Measurements from ENCODE around the gene CRIP3. TPM values are rescaled to one million over a fixed set of nuclear protein-coding genes. Genes with fewer than 3 reads are reported as not detected.

The CRIP3 gene
- total and polyA plus RNA-seq, 2 of the 13 experiments (the other 11 are each of a cell fraction or from before 2014, with no cell fraction given), result 6.3 to 9.3 TPM

DNA sequence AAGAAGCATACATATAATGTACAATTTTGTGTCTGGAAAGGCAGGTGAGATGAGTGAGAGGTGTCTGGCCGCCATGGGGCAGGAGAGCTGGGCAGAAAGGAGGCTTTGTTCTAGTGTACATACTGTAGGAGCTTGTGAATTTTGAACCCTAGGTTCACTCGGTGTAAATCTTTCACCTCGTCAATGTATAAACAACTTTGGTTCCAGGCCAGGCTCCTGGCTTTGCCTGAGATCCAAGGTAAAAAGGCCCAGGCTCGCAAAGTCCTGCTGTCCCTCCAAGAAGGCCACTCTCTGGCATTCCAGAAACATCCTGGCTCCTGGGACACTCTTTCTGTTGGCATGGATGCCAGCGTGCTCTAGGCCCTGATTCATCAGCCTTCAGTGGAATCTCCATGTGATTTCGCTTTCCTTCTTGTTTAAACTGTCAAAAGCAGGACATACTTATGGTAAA, 17.7 kb downstream of the CRIP3 start (continued):
- TF ChIP-seq, protein P1, sequence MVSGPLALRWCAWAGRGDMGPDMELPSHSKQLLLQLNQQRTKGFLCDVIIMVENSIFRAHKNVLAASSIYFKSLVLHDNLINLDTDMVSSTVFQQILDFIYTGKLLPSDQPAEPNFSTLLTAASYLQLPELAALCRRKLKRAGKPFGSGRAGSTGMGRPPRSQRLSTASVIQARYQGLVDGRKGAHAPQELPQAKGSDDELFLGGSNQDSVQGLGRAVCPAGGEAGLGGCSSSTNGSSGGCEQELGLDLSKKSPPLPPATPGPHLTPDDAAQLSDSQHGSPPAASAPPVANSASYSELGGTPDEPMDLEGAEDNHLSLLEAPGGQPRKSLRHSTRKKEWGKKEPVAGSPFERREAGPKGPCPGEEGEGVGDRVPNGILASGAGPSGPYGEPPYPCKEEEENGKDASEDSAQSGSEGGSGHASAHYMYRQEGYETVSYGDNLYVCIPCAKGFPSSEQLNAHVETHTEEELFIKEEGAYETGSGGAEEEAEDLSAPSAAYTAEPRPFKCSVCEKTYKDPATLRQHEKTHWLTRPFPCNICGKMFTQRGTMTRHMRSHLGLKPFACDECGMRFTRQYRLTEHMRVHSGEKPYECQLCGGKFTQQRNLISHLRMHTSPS (CRISPR knock-in tag; IDR thresholded peaks at IDR 0.05; ENCODE audit: low read depth), result peak; percentile 85
- TF ChIP-seq GABPA (IDR thresholded peaks at IDR 0.05; ENCODE audit: low read depth, low read length) (no peak), GABPA (CRISPR knock-in tag; IDR thresholded peaks at IDR 0.05; ENCODE audit: low read depth) (no peak; the same call in 1 of the 2 replicates), BORCS8-MEF2B (CRISPR knock-in tag; IDR thresholded peaks at IDR 0.05) (peak; percentile 48; the same call in 1 of the 2 replicates), ZNF317 (CRISPR knock-in tag; IDR thresholded peaks at IDR 0.05) (0 out of 2 replicates have a peak, but pooled peaks have one; percentile 54), RNF2 (conservative IDR thresholded peaks at IDR 0.05; ENCODE audit: low read depth) (no peak), RARA (CRISPR knock-in tag; IDR thresholded peaks at IDR 0.05) (peak; percentile 87), IRF2 (CRISPR knock-in tag; IDR thresholded peaks at IDR 0.05) (peak; percentile 78), IKZF1 (IDR thresholded peaks at IDR 0.05) (no peak), ZNF766 (CRISPR knock-in tag; IDR thresholded peaks at IDR 0.05; ENCODE audit: borderline replicate concordance) (peak; percentile 78; the same call in 1 of the 2 replicates), CEBPG (CRISPR knock-in tag; IDR thresholded peaks at IDR 0.05) (no peak), XBP1 (CRISPR knock-in tag; IDR thresholded peaks at IDR 0.05) (no peak), DDIT3 (CRISPR knock-in tag; IDR thresholded peaks at IDR 0.05) (0 out of 2 replicates have a peak, but pooled peaks have one; percentile 24)
- TF ChIP-seq, protein P2, sequence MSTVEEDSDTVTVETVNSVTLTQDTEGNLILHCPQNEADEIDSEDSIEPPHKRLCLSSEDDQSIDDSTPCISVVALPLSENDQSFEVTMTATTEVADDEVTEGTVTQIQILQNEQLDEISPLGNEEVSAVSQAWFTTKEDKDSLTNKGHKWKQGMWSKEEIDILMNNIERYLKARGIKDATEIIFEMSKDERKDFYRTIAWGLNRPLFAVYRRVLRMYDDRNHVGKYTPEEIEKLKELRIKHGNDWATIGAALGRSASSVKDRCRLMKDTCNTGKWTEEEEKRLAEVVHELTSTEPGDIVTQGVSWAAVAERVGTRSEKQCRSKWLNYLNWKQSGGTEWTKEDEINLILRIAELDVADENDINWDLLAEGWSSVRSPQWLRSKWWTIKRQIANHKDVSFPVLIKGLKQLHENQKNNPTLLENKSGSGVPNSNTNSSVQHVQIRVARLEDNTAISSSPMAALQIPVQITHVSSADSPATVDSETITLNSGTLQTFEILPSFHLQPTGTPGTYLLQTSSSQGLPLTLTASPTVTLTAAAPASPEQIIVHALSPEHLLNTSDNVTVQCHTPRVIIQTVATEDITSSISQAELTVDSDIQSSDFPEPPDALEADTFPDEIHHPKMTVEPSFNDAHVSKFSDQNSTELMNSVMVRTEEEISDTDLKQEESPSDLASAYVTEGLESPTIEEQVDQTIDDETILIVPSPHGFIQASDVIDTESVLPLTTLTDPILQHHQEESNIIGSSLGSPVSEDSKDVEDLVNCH (CRISPR knock-in tag; IDR thresholded peaks at IDR 0.05), result no peak
- TF ChIP-seq, protein P3, sequence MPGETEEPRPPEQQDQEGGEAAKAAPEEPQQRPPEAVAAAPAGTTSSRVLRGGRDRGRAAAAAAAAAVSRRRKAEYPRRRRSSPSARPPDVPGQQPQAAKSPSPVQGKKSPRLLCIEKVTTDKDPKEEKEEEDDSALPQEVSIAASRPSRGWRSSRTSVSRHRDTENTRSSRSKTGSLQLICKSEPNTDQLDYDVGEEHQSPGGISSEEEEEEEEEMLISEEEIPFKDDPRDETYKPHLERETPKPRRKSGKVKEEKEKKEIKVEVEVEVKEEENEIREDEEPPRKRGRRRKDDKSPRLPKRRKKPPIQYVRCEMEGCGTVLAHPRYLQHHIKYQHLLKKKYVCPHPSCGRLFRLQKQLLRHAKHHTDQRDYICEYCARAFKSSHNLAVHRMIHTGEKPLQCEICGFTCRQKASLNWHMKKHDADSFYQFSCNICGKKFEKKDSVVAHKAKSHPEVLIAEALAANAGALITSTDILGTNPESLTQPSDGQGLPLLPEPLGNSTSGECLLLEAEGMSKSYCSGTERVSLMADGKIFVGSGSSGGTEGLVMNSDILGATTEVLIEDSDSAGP (CRISPR knock-in tag; IDR thresholded peaks at IDR 0.05; ENCODE audit: borderline replicate concordance), result peak; percentile 34; the same call in 1 of the 2 replicates
- TF ChIP-seq, protein P4, sequence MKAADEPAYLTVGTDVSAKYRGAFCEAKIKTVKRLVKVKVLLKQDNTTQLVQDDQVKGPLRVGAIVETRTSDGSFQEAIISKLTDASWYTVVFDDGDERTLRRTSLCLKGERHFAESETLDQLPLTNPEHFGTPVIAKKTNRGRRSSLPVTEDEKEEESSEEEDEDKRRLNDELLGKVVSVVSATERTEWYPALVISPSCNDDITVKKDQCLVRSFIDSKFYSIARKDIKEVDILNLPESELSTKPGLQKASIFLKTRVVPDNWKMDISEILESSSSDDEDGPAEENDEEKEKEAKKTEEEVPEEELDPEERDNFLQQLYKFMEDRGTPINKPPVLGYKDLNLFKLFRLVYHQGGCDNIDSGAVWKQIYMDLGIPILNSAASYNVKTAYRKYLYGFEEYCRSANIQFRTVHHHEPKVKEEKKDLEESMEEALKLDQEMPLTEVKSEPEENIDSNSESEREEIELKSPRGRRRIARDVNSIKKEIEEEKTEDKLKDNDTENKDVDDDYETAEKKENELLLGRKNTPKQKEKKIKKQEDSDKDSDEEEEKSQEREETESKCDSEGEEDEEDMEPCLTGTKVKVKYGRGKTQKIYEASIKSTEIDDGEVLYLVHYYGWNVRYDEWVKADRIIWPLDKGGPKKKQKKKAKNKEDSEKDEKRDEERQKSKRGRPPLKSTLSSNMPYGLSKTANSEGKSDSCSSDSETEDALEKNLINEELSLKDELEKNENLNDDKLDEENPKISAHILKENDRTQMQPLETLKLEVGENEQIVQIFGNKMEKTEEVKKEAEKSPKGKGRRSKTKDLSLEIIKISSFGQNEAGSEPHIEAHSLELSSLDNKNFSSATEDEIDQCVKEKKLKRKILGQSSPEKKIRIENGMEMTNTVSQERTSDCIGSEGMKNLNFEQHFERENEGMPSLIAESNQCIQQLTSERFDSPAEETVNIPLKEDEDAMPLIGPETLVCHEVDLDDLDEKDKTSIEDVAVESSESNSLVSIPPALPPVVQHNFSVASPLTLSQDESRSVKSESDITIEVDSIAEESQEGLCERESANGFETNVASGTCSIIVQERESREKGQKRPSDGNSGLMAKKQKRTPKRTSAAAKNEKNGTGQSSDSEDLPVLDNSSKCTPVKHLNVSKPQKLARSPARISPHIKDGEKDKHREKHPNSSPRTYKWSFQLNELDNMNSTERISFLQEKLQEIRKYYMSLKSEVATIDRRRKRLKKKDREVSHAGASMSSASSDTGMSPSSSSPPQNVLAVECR (CRISPR knock-in tag; IDR thresholded peaks at IDR 0.05; ENCODE audit: borderline replicate concordance), result peak; percentile 17; the same call in 1 of the 2 replicates
- TF ChIP-seq, protein P5, sequence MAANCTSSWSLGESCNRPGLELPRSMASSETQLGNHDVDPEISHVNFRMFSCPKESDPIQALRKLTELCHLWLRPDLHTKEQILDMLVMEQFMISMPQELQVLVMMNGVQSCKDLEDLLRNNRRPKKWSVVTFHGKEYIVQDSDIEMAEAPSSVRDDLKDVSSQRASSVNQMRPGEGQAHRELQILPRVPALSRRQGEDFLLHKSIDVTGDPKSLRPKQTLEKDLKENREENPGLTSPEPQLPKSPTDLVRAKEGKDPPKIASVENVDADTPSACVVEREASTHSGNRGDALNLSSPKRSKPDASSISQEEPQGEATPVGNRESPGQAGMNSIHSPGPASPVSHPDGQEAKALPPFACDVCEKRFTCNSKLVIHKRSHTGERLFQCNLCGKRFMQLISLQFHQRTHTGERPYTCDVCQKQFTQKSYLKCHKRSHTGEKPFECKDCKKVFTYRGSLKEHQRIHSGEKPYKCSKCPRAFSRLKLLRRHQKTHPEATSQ (CRISPR knock-in tag; IDR thresholded peaks at IDR 0.05; ENCODE audit: borderline replicate concordance), result no peak
